ENCODE results near the gene LPGAT1. TPM values are rescaled to one million over a fixed set of nuclear protein-coding genes. Genes with fewer than 3 reads are reported as not detected.

LPGAT1 gene
- total and polyA plus RNA-seq, 8 donors: 8.2 to 49.7 (median 24.7) TPM

- peak in 4 of 6 donors; percentile 18 to 36 (median 28) for DNase-seq
- Histone ChIP-seq H3K4me1 (peaks cover 0 to 3% (median 0%) of the 10 kb centered on the region in 3 donors), H3K36me3 (no peaks in the 10 kb centered on the region), H3K9me3 (no peaks in the 10 kb centered on the region), H3K27me3 (no peaks in the 10 kb centered on the region), H3K4me3 (no peak overlapping the region), H3K27ac (peak overlapping the region in 2 of 4 donors; percentile 54 to 65)
- intact Hi-C loops (cut with DNase I): no loop called here
- ATAC-seq: peak; percentile 48 to 75 (median 54)
- no peak for TF ChIP-seq CTCF (IDR thresholded peaks at IDR 0.05)
- no peak for FAIRE-seq
- WGBS, 2 donors: 66 to 76% methylated on average over 22 of the region's 22 CpGs
Observed at GRCh38 chr1:211735208-211736170, 95.1 kb downstream of the LPGAT1 start.

GRCh38 chr1:211734791-211735190 lies 95.8 kb downstream of the LPGAT1 start:
- intact Hi-C loops (cut with DNase I): no loop called here
- ATAC-seq (peak; percentile 74 to 85 (median 84)), DNase-seq (peak; percentile 40 to 82 (median 65)), FAIRE-seq (no peak)
- Histone ChIP-seq H3K4me3 (no peak overlapping the region), H3K36me3 (no peaks in the 10 kb centered on the region), H3K27me3 (no peaks in the 10 kb centered on the region), H3K4me1 (peaks cover 0 to 3% (median 0%) of the 10 kb centered on the region in 3 donors), H3K27ac (peak overlapping the region in 2 of 4 donors; percentile 54 to 65), H3K9me3 (no peaks in the 10 kb centered on the region)
- no peak for TF ChIP-seq CTCF (IDR thresholded peaks at IDR 0.05)
- 11 to 13% methylated on average over 4 of the region's 4 CpGs for WGBS, 2 donors

- peak overlapping the region in 2 of 4 donors; percentile 54 to 65 for H3K27ac ChIP-seq
- DNase-seq: no peak
- no peak for FAIRE-seq
- no peaks in the 10 kb centered on the region for H3K36me3 ChIP-seq
- no peak overlapping the region for H3K4me3 ChIP-seq
- no peaks in the 10 kb centered on the region for H3K27me3 ChIP-seq
- no peaks in the 10 kb centered on the region for H3K9me3 ChIP-seq
- 19 to 28% methylated on average over 9 of the region's 9 CpGs for WGBS, 2 donors
- intact Hi-C loops (cut with DNase I): no loop called here
- no peak for TF ChIP-seq CTCF (IDR thresholded peaks at IDR 0.05)
- H3K4me1 ChIP-seq: peaks cover 0 to 3% (median 0%) of the 10 kb centered on the region in 3 donors
- peak; percentile 78 to 80 (median 78) for ATAC-seq
Observed at GRCh38 chr1:211734359-211734758, 96.2 kb downstream of the LPGAT1 start.

GRCh38 chr1:211732293-211732980 lies 98.1 kb downstream of the LPGAT1 start:
- DNase-seq (no peak), ATAC-seq (no peak), FAIRE-seq (no peak)
- no peaks in the 10 kb centered on the region for H3K9me3 ChIP-seq
- TF ChIP-seq CTCF (IDR thresholded peaks at IDR 0.05): no peak
- H3K4me1 ChIP-seq: peaks cover 0 to 3% (median 0%) of the 10 kb centered on the region in 3 donors
- H3K27ac ChIP-seq: no peak overlapping the region
- H3K27me3 ChIP-seq: no peaks in the 10 kb centered on the region
- H3K4me3 ChIP-seq: no peak overlapping the region
- WGBS, 2 donors: 83 to 94% methylated on average over 4 of the region's 4 CpGs
- intact Hi-C loops (cut with DNase I): no loop called here
- no peaks in the 10 kb centered on the region for H3K36me3 ChIP-seq
